GM19452 (cell line): ENCODE results near the gene ARL4C.

Experiments used
- ATAC-seq: cut with Tn5 transposase; IDR thresholded peaks from one replicate; pipeline ENCODE4 v1.9.1; 2021; ENCODE audit not compliant: unreplicated experiment

ARL4C gene

GRCh38 chr2:234500394-234501006, 3.6 kb upstream of the ARL4C start:
- ATAC-seq, result peak; percentile 44

- ATAC-seq, result no peak
Measured at GRCh38 chr2:234497594-234498235, 834 bp upstream of the ARL4C start.

GRCh38 chr2:234496055-234496834, 636 bp downstream of the ARL4C start:
- peak; percentile 49 for ATAC-seq

- ATAC-seq, result no peak
Measured at GRCh38 chr2:234495251-234496054, 1.4 kb downstream of the ARL4C start.

- no peak for ATAC-seq
Measured at GRCh38 chr2:234494361-234495250, 2.3 kb downstream of the ARL4C start.

- no peak for ATAC-seq
Measured at GRCh38 chr2:234493796-234494195, 3.1 kb downstream of the ARL4C start.

- no peak for ATAC-seq
Measured at GRCh38 chr2:234492717-234493485, 4.0 kb downstream of the ARL4C start.

GRCh38 chr2:234491897-234492296, 5.0 kb downstream of the ARL4C start:
- ATAC-seq, result no peak

- no peak for ATAC-seq
Measured at GRCh38 chr2:234491281-234491680, 5.6 kb downstream of the ARL4C start.

GRCh38 chr2:234490271-234491091, 6.4 kb downstream of the ARL4C start:
- no peak for ATAC-seq

- peak; percentile 67 for ATAC-seq
Measured at GRCh38 chr2:234488913-234489451, 7.9 kb downstream of the ARL4C start.

GRCh38 chr2:234488486-234488885, 8.4 kb downstream of the ARL4C start:
- no peak for ATAC-seq

GRCh38 chr2:234487356-234487755, 9.5 kb downstream of the ARL4C start:
- no peak for ATAC-seq

- ATAC-seq, result peak; percentile 72
Measured at GRCh38 chr2:234483568-234484251, 13.2 kb downstream of the ARL4C start.

- ATAC-seq, result no peak
Measured at GRCh38 chr2:234481301-234481700, 15.6 kb downstream of the ARL4C start.

GRCh38 chr2:234480337-234480736, 16.5 kb downstream of the ARL4C start:
- no peak for ATAC-seq

- no peak for ATAC-seq
Measured at GRCh38 chr2:234479465-234479864, 17.4 kb downstream of the ARL4C start.
